Thoracic aorta (tissue), 2 donors: ENCODE results near the gene BCAR3. TPM values are rescaled to one million over a fixed set of nuclear protein-coding genes. Genes with fewer than 3 reads are reported as not detected.

ENCODE experiments used
- ATAC-seq: fragments of 150-250 bp; one replicate; pipeline ENCODE4 v1.8.0; 2017; ENCODE audit warnings: low read depth; ENCODE audit not compliant: insufficient number of reproducible peaks, low FRiP score
- DNase-seq: peaks from one replicate; pipeline ENCODE4 v3.0.0-alpha.2; 2020; ENCODE audit warnings: low spot score
- H3K27ac ChIP-seq, 2 donors: fragments of 200-600 bp; sonication (generic); 1 replicate in 1 of 2; 2 replicates in 1 of 2; pipeline ENCODE4 v1.5.1; 2016; ENCODE audit warnings: mild to moderate bottlenecking in 2 of 2, moderate library complexity in 2 of 2
- H3K27me3 ChIP-seq: fragments of 200-600 bp; sonication (generic); replicated peaks from 2 replicates; pipeline ENCODE4 v1.6.0; 2016; ENCODE audit warnings: mild to moderate bottlenecking; ENCODE audit not compliant: insufficient read depth
- H3K36me3 ChIP-seq: fragments of 200-600 bp; sonication (generic); one replicate; pipeline ENCODE4 v1.5.1; 2016
- H3K4me1 ChIP-seq, 2 donors: fragments of 200-600 bp; sonication (generic); 1 replicate in 1 of 2; 2 replicates in 1 of 2; pipeline versions ENCODE4 v1.5.1 to v1.6.0; 2016; ENCODE audit warnings: low read depth in 2 of 2, mild to moderate bottlenecking in 1 of 2; ENCODE audit not compliant: control insufficient read depth in 1 of 2
- H3K4me3 ChIP-seq: fragments of 200-600 bp; sonication (generic); 2 replicates; pipeline ENCODE4 v1.5.1; 2016; ENCODE audit warnings: mild to moderate bottlenecking
- H3K9me3 ChIP-seq: fragments of 200-600 bp; sonication (generic); 2 replicates; pipeline ENCODE4 v1.5.1; 2016
- total RNA-seq, 2 donors: library from RNA; depleted of rRNA; stranded (reverse); fragments of >200 nt; gene quantifications; one replicate each; pipeline versions ENCODE4 v1.1.0 to v1.2.3, GENCODE V29; 2016
- TF ChIP-seq, protein P1 (sequence below): fragments of 200-600 bp; sonication (generic); IDR thresholded peaks from one replicate; pipeline ENCODE4 v1.5.1; 2019; ENCODE audit warnings: antibody characterized with exemption

BCAR3 gene
- total RNA-seq, 2 donors from 2014 or later = 26.7 to 36.3 TPM

DNA sequence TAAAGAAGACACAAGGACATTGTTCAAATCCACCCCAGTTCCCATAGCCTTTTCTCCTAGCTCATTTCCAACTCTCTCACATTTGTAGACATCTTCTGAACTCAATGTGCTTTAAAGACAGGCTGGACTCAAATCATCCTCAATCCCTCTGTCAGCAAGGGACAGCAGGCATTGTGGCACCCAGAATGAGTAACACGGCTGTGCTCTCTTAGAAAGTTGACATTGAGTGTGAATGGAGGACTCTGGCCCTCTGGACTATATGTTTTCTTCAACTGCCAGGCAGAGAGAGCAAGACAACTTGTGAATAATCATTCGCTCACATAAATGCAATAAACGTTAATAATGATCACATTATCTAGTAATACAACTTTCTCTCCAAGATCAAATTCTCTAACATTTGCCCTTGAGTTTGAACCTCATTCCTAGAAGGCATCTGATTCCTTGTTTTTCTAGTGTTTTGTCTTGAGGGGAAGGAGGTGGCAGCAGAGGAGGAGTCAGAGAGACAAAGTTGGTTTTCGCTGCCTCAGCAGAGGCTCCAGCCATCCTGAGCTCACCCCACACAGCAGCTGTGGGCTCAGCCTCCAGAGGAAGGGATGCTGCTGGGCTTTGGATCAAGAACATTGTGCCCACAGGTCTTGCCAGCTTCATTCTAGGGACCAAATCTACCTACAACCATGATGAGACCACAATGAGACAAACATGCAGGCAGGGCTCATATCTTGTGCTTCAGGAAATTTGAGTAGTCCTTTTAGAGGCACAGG is 85.1 kb downstream of the BCAR3 start:
- H3K27ac ChIP-seq = no peak overlapping the region
- no peak overlapping the region for H3K4me3 ChIP-seq
- H3K27me3 ChIP-seq = no peaks in the 10 kb centered on the region
- ATAC-seq = no peak
- no peaks in the 10 kb centered on the region for H3K36me3 ChIP-seq
- no peaks in the 10 kb centered on the region for H3K9me3 ChIP-seq
- no peak for DNase-seq
- H3K4me1 ChIP-seq = peaks cover 31 to 82% of the 10 kb centered on the region in 2 donors
- TF ChIP-seq, protein P1, sequence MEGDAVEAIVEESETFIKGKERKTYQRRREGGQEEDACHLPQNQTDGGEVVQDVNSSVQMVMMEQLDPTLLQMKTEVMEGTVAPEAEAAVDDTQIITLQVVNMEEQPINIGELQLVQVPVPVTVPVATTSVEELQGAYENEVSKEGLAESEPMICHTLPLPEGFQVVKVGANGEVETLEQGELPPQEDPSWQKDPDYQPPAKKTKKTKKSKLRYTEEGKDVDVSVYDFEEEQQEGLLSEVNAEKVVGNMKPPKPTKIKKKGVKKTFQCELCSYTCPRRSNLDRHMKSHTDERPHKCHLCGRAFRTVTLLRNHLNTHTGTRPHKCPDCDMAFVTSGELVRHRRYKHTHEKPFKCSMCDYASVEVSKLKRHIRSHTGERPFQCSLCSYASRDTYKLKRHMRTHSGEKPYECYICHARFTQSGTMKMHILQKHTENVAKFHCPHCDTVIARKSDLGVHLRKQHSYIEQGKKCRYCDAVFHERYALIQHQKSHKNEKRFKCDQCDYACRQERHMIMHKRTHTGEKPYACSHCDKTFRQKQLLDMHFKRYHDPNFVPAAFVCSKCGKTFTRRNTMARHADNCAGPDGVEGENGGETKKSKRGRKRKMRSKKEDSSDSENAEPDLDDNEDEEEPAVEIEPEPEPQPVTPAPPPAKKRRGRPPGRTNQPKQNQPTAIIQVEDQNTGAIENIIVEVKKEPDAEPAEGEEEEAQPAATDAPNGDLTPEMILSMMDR = no peak

DNA sequence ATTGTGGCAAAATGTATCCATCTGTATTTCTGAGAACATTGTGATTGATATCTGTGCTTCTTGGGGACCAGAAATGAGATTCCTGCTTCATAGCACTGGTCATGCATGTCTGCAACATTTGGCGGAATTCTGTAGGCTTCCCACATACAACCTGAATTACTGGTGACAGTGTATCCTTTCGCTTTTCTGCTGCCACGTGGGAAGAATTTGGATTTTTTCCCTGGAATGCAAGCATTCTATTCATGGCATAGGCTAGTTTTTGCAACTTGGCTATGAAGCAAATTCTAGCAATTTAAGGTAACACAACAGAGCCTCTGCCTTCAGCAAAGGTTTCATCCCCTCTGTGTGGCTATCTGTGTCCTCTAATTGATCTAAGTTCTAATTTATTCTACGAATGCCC is 85.9 kb downstream of the BCAR3 start:
- no peak overlapping the region for H3K27ac ChIP-seq
- TF ChIP-seq, protein P1 = no peak

DNA sequence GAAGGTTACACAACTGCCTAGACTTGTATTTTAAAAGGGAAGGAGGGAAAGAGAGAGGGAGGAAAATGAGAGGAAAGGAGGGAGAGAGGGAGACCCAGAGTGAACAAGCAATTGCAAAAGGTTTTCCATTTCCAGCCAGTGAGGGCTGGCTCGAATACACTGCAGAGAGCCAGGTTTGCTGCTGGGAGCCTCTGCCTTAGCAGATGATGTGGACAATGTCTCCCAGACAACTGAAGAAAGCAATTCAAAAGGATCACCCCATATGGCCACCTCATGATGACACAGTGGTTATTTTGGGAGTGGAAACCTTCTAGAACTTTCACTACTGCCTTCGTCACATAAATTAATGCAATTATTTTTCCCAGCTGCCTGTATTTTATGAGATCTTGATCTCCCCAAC is 86.4 kb downstream of the BCAR3 start:
- Histone ChIP-seq H3K27ac (no peak overlapping the region), H3K36me3 (no peaks in the 10 kb centered on the region), H3K4me3 (no peak overlapping the region), H3K9me3 (no peaks in the 10 kb centered on the region), H3K4me1 (peaks cover 31 to 86% of the 10 kb centered on the region in 2 donors), H3K27me3 (no peaks in the 10 kb centered on the region)
- ATAC-seq = no peak
- DNase-seq = no peak
- TF ChIP-seq, protein P1 = no peak

More for the DNA sequence above, 85.9 kb downstream of the BCAR3 start:
- Histone ChIP-seq H3K4me1 (peaks cover 31 to 86% of the 10 kb centered on the region in 2 donors), H3K4me3 (no peak overlapping the region), H3K36me3 (no peaks in the 10 kb centered on the region), H3K27me3 (no peaks in the 10 kb centered on the region), H3K9me3 (no peaks in the 10 kb centered on the region)
- ATAC-seq (no peak), DNase-seq (no peak)

DNA sequence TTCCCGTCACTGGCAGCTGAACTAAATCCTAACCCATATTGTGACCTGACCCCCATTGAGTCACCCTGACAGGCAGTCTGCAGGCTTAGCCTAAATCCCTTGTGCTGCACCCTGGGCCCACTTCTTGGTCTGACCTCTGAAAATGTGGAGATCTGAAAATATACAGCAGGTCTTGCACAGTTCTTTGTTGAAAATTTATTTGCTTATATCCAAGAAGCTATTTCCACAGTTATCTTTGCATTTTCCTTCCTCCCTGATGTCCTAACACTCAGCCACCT is 87.1 kb downstream of the BCAR3 start:
- TF ChIP-seq, protein P1 = no peak
- ATAC-seq (no peak), DNase-seq (no peak)
- no peaks in the 10 kb centered on the region for H3K36me3 ChIP-seq
- H3K27ac ChIP-seq = no peak overlapping the region
- no peak overlapping the region for H3K4me3 ChIP-seq
- no peaks in the 10 kb centered on the region for H3K9me3 ChIP-seq
- H3K27me3 ChIP-seq = no peaks in the 10 kb centered on the region
- H3K4me1 ChIP-seq = peaks cover 31 to 80% of the 10 kb centered on the region in 2 donors

DNA sequence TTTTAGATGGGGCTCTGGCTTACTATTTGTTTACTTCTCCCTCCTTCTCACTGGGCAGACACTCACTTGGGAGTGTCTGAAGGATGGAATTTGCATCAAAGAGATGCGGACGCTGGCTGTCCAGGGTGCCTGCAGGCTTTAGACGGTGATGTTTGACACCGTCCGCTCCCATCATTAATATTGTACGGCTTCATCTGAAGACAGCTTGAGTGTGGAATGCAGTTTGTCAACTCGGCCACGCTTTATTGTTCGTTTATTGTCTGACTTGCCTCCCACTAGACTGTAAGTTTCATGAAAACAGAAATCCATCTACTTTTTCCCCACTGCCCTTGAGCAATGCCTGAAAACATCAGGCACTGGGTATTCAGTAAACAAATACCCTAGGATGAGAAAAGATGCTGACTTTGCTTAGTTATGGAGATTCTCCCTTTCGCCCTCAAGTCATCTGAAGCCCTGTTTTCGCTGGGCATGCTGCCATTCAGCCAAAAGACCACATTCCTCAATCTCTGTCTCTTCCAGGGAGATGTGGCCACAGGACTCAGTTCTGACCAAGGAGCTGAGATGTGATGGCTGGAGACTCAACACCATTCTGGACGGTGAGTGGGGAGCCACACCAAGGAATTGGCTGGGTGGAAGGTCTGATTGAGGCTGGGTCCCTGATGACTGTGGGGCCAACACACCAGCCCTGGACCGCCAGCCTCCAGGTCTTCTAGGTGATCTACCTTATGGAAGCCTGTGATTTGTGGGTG is 87.6 kb downstream of the BCAR3 start:
- TF ChIP-seq, protein P1 = no peak
- no peak for ATAC-seq
- Histone ChIP-seq H3K27me3 (no peaks in the 10 kb centered on the region), H3K4me1 (peaks cover 31 to 74% of the 10 kb centered on the region in 2 donors), H3K4me3 (no peak overlapping the region), H3K36me3 (peaks cover under 1% of the 10 kb centered on the region), H3K27ac (peak overlapping the region in 1 of 2 donors; percentile 6), H3K9me3 (no peaks in the 10 kb centered on the region)
- DNase-seq = no peak
